Heart right ventricle (tissue), 16 donors: ENCODE results near the gene LRP1-AS. TPM values are rescaled to one million over a fixed set of nuclear protein-coding genes. Genes with fewer than 3 reads are reported as not detected.

Source experiments
- ATAC-seq, 8 donors: fragments of 200-7000 bp; cut with Tn5 transposase; one replicate each; pipeline ENCODE4 v1.9.1; 2020; ENCODE audit warnings: mild to moderate bottlenecking in 8 of 8, moderate library complexity in 8 of 8, moderate number of reproducible peaks in 1 of 8
- DNase-seq, 2 donors: peaks; one replicate each; pipeline ENCODE4 v3.0.0-alpha.2; 2020
- H3K27ac ChIP-seq, 10 donors: fragments of 200-600 bp; sonication (generic) in 2 of 10; one replicate each; pipeline versions ENCODE4 v1.5.0 to v1.8.0; 2020 to 2022; ENCODE audit warnings: mild to moderate bottlenecking in 3 of 10
- H3K27me3 ChIP-seq, 7 donors: fragments of 200-600 bp; one replicate each; pipeline ENCODE4 v1.8.0; 2021 to 2022; ENCODE audit warnings: mild to moderate bottlenecking in 2 of 7
- H3K36me3 ChIP-seq, 9 donors: fragments of 200-600 bp; sonication (generic) in 1 of 9; one replicate each; pipeline versions ENCODE4 v1.5.0 to v1.8.0; 2020 to 2022; ENCODE audit warnings: mild to moderate bottlenecking in 2 of 9
- H3K4me1 ChIP-seq, 9 donors: fragments of 200-600 bp; sonication (generic) in 1 of 9; one replicate each; pipeline versions ENCODE4 v1.5.0 to v1.8.0; 2020 to 2022; ENCODE audit warnings: mild to moderate bottlenecking in 4 of 9
- H3K4me3 ChIP-seq, 10 donors: fragments of 200-600 bp; sonication (generic) in 2 of 10; one replicate each; pipeline versions ENCODE4 v1.5.0 to v1.8.0; 2020 to 2022; ENCODE audit warnings: mild to moderate bottlenecking in 7 of 10, moderate library complexity in 2 of 10
- H3K9me3 ChIP-seq, 11 donors: fragments of 200-600 bp in 10 of 11; sonication (generic) in 2 of 11; one replicate each; pipeline versions ENCODE4 v1.5.0 to v1.8.0; 2013 to 2022; ENCODE audit warnings: mild to moderate bottlenecking in 2 of 11, control low read depth in 1 of 11, moderate library complexity in 1 of 11
- CTCF ChIP-seq, 9 donors: fragments of 200-600 bp; sonication (generic) in 2 of 9; IDR thresholded peaks; one replicate each; pipeline versions ENCODE4 v1.5.0 to v1.8.0; 2021 to 2022; ENCODE audit warnings: antibody characterized with exemption in 9 of 9, mild to moderate bottlenecking in 5 of 9, moderate library complexity in 1 of 9
- WGBS, 2 donors: extraction: QIAGEN DNeasy Blood & Tissue Kit; methylation state at CpG; one replicate each; pipeline ENCODE4 v1.1.7; 2013; ENCODE audit warnings: inconsistent platforms in 1 of 2; 5-methylcytosine and 5-hydroxymethylcytosine counted together
- intact Hi-C, 10 donors: fragments of 100-400 bp; cut with DNase I; formaldehyde crosslinking; loops; one replicate each; pipeline versions ENCODE4 v1.11.1 to v1.14.2; 2022
- polyA plus RNA-seq, 2 donors: library from polyadenylated mRNA; stranded (reverse); fragments of 200-250 nt; gene quantifications; one replicate each; pipeline ENCODE4 v1.2.3, GENCODE V29; 2013
- total RNA-seq, 10 donors: library from RNA; stranded (reverse); fragmentation: NEBNext Ultra II Directional in 3 of 10; extraction: Animal tissue kit (Norgen Biotek cat#: 25700) in 3 of 10; gene quantifications; one replicate each; pipeline versions ENCODE4 v1.2.1 to v1.2.4, GENCODE V29; 2021 to 2023
- donor health status: Arrhythmogenic right ventricular cardiomyopathy.
- donor health status: ischemic (EF 13 %, LVEDD 7.1; RV severe dilation, severe dysfunction).
- donor health status: healthy with polysubstance abuse.
- donor health status: DM: no; HTN: yes; CAD: no.
- donor health status: DM: no; HTN: no; CAD: no.
- donor health status: ischemic (EF 25% LVEDD 6.9; RV normal size, moderate dysfunction).
- donor health status: ischemic (EF 25% LVEDD 5.7; RV mildly dilated, moderate dysfunction).
- donor health status: healthy.
- donor health status: DM: yes; HTN: yes; CAD: no.
- donor health status: Ischemic cardiomyopathy.
- donor health status: ischemic (EF 35%, LVEDD 5.7; RV mildly dilated, moderate dysfunction).
- donor health status: nonischemic (EF 11% LVEDD 7.7; RV severe dilation, severe dysfunction).
- donor health status: DM: yes; HTN: yes; CAD: no.
- donor health status: PGD.
- donor health status: ischemic (EF 29% LVEDD 5.4; RV normal size, mild dysfunction).
- donor health status: nonischemic (EF 23%, LVEDD 6.1; RV moderate dilation, normal function).

The LRP1-AS gene
- total and polyA plus RNA-seq, 12 donors = not detected

- TF ChIP-seq CTCF (IDR thresholded peaks at IDR 0.05) = no peak
- no peaks in the 10 kb centered on the region for H3K36me3 ChIP-seq
- WGBS, 2 donors = 3 to 6% methylated on average over 35 of the region's 35 CpGs
- H3K27ac ChIP-seq = peak overlapping the region; percentile 71 to 100 (median 98)
- H3K27me3 ChIP-seq = peaks cover 0 to 20% (median 0%) of the 10 kb centered on the region in 7 donors
- ATAC-seq (peak in 2 of 8 donors; percentile 0 to 7), DNase-seq (no peak)
- intact Hi-C loops = loop anchor here in 2 of 10 donors (5.0 kb wide), 2 partner anchors 44 to 114 kb away; no protein-coding TSS in a partner anchor
- H3K4me1 ChIP-seq = peaks cover 11 to 65% (median 45%) of the 10 kb centered on the region in 9 donors
- no peaks in the 10 kb centered on the region for H3K9me3 ChIP-seq
- H3K4me3 ChIP-seq = peak overlapping the region; percentile 60 to 99 (median 84)
Observed at GRCh38 chr12:57128519-57129247, 18.7 kb downstream of the LRP1-AS start.

- no peaks in the 10 kb centered on the region for H3K9me3 ChIP-seq
- no peak for TF ChIP-seq CTCF (IDR thresholded peaks at IDR 0.05)
- H3K27ac ChIP-seq = peak within 1 kb of the TSS; percentile 89 to 100 (median 98)
- peak; percentile 70 to 90 (median 86) for ATAC-seq
- H3K4me1 ChIP-seq = peaks cover 11 to 58% (median 38%) of the 10 kb centered on the region in 9 donors
- H3K27me3 ChIP-seq = peaks cover 0 to 20% (median 0%) of the 10 kb centered on the region in 7 donors
- WGBS, 2 donors = 0% methylated on average over 57 of the region's 57 CpGs
- peak within 1 kb of the TSS; percentile 60 to 99 (median 84) for H3K4me3 ChIP-seq
- DNase-seq = peak; percentile 89
- H3K36me3 ChIP-seq = no peaks in the 10 kb centered on the region
- intact Hi-C loops = loop anchor here in 4 of 10 donors (2.0 to 5.0 kb wide), 3 partner anchors 44 to 114 kb away; no protein-coding TSS in a partner anchor
Observed at GRCh38 chr12:57127726-57128518, 19.5 kb downstream of the LRP1-AS start, which contains the start of gene LRP1. TSS of gene LRP1 (plus strand) at chr12:57128483. CDS start at chr12:57128965, 482 bp downstream.

GRCh38 chr12:57127101-57127725, 20.2 kb downstream of the LRP1-AS start:
- 4 to 5% methylated on average over 26 of the region's 26 CpGs for WGBS, 2 donors
- H3K4me1 ChIP-seq = peaks cover 9 to 51% (median 31%) of the 10 kb centered on the region in 9 donors
- no peaks in the 10 kb centered on the region for H3K9me3 ChIP-seq
- peaks cover 0 to 20% (median 0%) of the 10 kb centered on the region in 7 donors for H3K27me3 ChIP-seq
- intact Hi-C loops = loop anchor here in 4 of 10 donors (2.0 to 5.0 kb wide), 3 partner anchors 45 to 115 kb away; no protein-coding TSS in a partner anchor
- H3K36me3 ChIP-seq = no peaks in the 10 kb centered on the region
- DNase-seq = peak; percentile 72 to 74
- peak overlapping the region; percentile 89 to 100 (median 98) for H3K27ac ChIP-seq
- peak in 7 of 9 donors; percentile 19 to 63 (median 50) for TF ChIP-seq CTCF (IDR thresholded peaks at IDR 0.05)
- peak overlapping the region; percentile 60 to 99 (median 84) for H3K4me3 ChIP-seq
- peak; percentile 26 to 65 (median 56) for ATAC-seq
